A204.1 (cell line): ENCODE measurements around the gene TMEM106B.

ENCODE experiments used
- FAIRE-seq: peaks from 2 replicates; lab custom pipeline; 2012; peaks lifted over from hg19 to GRCh38; lab: Jason Lieb, UNC

The TMEM106B gene

DNA sequence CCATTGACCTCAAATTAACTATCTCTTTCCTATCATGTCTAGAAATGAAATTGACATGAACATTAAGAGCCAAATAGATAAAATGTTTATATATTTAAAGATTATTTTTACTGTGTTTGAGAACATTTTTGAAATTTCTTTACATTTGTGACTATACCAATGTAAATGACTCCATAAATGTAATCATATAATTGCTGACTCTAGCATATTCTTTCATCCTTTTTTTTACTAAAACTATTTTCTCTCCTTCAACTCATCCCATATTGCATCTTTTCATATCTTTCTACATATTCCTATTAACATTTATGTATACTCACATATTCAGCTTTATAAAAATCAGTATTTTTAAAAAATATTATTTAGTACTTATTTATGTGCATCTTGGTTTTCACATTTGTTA is 16.9 kb downstream of the TMEM106B start:
- peak; percentile 37 for FAIRE-seq

GRCh38 chr7:12229046-12229445 is 18.0 kb downstream of the TMEM106B start:
- no peak for FAIRE-seq

DNA sequence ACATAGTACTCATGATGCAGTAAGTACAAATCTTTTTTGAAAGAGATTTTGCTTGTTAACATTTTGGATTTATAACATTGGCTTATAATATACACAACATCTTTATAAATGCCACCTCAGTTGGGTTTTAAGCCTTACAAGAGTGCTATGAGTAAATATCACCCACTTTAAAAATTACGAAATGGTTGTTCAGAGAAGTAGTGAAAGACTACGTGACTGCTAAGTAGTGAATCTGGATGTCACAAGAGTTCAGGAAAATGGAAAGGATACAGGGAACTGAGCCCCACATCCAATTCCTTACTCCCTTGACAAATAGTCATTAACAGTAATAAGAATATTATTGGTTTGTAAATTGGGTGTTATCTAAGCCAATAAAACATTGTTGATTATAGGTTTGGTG is 20.0 kb downstream of the TMEM106B start:
- FAIRE-seq: no peak

DNA sequence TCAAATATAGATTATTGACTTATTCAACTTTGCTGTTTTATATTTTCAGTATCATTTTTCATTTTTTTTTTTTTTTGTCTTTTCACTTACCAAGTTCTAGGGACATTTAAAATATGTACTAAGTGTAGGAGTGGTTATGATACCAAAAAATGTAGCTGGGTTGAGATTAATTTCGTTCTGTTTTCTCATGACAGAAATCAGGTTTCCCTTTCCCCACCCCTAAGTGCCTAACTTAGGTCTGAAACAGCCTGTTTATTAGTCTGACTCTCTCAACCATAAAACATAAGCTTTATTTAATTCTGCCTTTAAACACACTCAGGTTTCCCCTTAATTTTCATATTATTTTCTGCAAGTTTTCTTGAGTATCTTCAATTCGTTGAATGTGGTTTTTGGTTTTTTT is 22.1 kb downstream of the TMEM106B start:
- peak; percentile 16 for FAIRE-seq

- FAIRE-seq: no peak
Observed at GRCh38 chr7:12234334-12234865, 23.3 kb downstream of the TMEM106B start.

DNA sequence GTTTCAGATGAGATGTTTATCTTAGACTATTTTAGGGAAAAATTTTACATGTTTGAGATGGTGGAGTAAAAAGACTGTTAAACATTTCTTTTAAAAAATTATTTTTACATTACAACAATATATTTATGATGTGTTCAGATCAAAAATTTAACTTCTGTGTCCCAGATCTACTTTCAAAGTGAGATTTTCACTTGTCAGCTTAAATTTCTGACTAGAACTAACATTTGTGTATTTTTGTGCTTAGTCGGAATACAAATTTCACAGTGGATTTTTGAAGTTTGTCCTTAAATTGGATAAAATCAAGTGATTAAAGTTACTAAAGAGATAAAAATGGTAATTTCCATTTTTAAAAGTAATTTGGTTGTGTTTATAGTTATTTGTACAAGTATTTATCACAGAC is 24.9 kb downstream of the TMEM106B start:
- peak; percentile 55 for FAIRE-seq

GRCh38 chr7:12237007-12237406 is 25.9 kb downstream of the TMEM106B start:
- no peak for FAIRE-seq

GRCh38 chr7:12239806-12240205 is 28.7 kb downstream of the TMEM106B start:
- FAIRE-seq: no peak

- FAIRE-seq: no peak
Observed at GRCh38 chr7:12244129-12244528, 33.0 kb downstream of the TMEM106B start.

DNA sequence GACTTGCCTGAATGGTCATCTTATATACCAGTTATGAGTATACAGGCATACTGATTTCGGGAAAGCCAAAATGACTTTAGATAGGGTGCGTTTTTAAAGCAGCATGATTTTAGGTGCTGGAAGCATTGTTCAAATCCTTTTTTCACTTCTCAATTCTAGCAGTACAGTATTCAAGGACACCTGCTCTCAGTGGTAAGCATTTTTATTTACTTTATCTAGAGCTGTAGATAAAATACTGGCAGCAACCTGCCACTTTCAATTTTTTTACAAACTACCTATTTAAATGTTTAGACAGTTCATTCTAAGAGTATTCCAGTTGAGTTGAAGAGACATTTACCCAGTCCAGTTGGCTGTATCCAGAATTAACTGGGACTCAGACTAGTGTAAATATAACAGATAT is 33.6 kb downstream of the TMEM106B start:
- FAIRE-seq: no peak

DNA sequence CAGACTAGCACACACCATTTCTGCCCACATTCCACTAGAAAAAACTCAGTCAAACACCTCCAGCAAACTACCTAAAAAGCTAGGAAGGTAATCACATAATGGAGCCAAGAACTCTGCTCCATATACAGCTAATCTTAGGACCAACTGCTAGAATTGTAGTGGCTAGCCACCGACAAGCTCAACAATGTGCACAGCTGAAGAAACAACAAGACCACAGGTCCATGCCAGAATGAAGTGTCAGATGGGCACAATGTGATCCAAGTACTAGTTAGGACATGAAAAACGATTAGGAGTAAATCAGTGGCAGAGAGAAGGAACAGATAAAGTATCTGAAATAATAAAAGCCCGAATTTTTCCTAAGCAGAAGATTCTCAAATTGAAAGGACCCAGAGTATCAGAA is 38.6 kb downstream of the TMEM106B start:
- no peak for FAIRE-seq

GRCh38 chr7:12250232-12250631 is 39.1 kb downstream of the TMEM106B start:
- FAIRE-seq: no peak

DNA sequence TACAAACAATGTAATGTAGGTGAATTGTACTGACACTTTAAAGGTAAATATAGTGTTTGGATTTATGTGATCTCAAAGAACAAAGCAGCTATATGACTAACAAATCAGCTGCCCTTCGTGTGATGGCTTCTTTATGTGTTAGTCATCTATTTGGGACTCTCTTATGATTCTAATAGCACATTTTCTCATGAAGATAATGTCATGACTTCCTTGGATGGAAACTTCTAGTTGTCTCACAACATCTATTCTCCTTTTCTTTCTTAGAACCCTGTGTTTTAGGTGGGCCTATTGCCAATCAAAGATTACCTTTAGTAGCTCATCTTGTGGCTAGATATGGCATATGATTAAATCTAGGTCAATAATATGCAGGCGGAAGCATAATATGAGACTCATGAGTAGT is 45.0 kb downstream of the TMEM106B start:
- no peak for FAIRE-seq

- FAIRE-seq: no peak
Observed at GRCh38 chr7:12257582-12257981, 46.5 kb downstream of the TMEM106B start.

GRCh38 chr7:12258074-12258473 is 47.0 kb downstream of the TMEM106B start:
- FAIRE-seq: no peak

DNA sequence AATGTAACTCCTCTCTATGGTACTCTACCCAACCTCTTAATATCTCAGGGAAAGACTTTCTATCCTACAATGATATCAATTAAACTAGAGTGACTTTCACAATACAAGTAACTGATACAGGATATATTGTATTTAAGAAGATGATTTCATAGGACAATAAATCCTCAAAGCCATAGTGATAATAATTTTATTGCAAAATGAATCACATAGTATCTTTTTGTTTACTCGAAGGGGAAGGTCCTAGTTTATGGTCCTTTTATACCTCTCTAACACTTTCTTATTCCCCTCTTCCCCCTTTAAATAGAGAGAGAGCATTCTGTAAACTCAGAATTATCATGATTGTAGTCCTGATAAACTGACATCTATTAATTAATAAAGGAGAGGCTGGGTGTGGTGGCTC is 56.4 kb downstream of the TMEM106B start:
- no peak for FAIRE-seq

DNA sequence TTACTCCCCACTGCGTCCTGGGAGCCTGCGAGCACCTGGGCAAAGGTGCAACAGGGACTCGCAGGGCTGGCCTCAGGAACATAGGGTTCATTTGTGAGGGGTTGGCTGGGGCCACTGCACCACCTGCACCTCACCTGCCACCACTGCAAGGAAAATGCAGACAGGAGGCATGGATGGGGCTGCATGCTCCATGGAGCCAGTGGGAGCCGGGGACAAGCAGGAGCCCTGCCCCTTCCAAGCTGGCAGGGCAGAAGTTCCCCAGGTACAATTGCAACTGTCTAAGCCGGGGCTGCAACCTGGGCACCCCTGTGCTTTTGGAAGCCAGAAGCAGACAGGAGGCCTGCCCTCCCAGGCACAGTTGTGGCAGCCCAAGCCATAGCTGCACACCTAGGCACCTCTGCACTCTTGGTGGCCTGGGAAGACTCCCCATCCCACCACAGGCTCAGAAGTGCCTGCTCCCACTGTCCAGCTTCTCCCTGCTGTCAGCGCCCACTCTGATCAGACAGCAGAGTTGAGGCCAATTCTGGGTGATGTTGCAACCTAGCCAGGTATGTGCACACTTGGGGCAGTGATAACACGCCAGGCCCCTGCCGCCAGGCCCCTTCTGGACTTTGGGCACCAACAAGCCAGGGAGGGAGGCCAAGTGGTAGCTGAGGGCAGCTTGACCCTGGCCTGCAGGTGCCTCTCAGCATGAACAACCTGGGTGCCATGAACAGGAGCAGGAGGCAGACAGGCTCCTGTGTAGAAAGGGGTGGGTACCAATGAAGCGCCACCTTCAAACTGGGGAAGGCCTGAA is 58.2 kb downstream of the TMEM106B start:
- no peak for FAIRE-seq

DNA sequence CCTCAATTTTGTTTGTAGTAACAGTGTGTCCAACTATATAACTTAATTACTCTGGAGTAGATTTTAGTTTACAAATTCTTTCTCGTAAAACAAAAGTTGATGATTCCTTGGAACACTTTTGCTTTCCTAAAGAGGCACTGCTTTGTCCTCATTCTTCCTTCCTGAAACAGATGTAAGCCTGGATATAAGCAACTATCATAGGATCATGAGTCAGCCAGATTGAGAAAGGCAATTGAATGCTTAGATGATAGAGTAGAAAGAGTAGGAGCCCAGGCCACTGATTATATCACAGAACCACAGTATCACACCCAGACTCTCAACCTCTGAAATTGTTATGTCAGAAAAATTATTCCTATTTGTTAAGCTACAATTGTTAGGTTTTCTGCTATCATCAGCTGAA is 69.9 kb downstream of the TMEM106B start:
- FAIRE-seq: no peak

- FAIRE-seq: no peak
Observed at GRCh38 chr7:12287901-12288300, 76.8 kb downstream of the TMEM106B start.

GRCh38 chr7:12289996-12290395 is 78.9 kb downstream of the TMEM106B start:
- no peak for FAIRE-seq

DNA sequence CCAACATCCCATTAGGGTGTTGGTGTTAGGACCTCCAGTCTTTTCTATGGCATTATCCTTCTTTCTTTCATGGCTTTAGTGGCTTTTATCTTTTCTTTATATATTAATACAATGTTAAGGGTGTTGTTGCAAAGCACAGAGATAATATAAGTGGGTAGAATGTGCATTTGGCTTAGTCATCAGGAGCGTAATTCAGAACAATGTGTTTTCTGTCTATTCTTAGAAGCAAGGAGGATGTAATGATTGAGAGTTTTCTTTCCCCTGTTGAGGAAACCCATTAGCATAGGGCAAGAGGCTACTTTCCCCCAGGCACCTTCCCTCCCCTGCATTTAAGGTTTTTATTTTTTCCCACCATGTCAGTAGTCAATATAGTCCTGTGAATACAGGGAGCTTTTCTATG is 79.7 kb downstream of the TMEM106B start:
- no peak for FAIRE-seq

GRCh38 chr7:12291870-12292269 is 80.8 kb downstream of the TMEM106B start:
- no peak for FAIRE-seq
